T-helper 9 cell (primary cell): ENCODE data around the gene SIRPG.
"Not testable (repeated sequence)": the region's sequence is repeated elsewhere in the genome, so short reads cannot be mapped to it uniquely, and the experiment has no call there.

Experiments used
- DNase-seq: peaks from one replicate; pipeline ENCODE4 v3.0.0-alpha.2; 2020

The SIRPG gene

DNA sequence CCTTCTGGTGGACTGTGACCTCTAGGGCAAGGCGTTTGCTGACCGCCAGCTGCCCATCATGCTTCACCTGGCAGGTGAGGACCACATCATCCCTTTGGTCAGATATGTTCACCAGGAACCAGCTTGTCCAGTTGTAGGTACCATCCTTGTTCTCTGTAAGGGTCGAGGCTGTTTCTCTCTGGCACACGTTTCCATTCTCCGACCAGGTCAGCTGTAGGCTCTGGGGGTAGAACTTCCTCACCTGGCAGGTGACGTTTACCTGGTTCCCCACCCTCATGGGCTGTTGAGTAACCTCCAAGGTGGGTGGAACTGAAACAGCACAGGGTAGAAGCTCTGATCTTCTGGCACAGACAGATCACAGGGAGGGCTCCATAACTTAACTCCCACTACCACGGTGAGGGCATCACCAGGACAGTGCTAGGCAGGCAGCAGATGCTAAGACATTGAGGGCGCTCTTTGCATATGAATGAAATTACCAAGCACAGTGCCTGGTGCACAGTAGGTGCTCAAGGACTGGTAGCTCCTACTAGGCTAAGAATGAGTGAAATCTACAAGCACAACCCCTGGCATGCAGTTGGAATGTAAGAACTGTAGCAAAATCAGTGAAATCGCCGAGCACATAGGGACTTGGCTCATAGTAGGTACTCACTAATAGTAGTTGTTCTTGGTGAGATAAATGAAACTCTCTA, 22.1 kb downstream of the SIRPG start:
- DNase-seq: no peak

DNA sequence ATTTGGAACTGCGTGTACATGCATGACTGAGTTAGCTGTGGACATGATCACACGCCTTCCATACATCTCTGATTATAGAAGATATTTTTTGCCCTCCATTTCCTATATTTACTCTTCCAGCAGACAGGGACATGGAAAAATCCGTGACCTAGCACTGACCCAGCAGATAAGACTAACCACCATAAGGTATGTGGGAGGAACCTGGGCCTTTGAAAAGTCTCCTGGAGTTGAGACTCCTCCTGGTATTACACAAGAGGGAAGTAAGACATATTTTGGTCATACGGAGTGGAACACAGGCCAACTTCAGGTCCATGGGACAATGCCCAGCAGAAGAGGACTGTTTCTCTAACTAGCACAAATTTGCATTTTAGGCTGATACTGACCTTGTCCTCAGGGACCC, 24.0 kb downstream of the SIRPG start:
- no peak for DNase-seq

GRCh38 chr20:1632178-1632577, 25.4 kb downstream of the SIRPG start:
- no peak for DNase-seq

- DNase-seq: no peak
These were observed 26.0 kb downstream of the SIRPG start for GRCh38 chr20:1631309-1632151.

GRCh38 chr20:1630186-1630585, 27.4 kb downstream of the SIRPG start:
- DNase-seq: no peak

DNA sequence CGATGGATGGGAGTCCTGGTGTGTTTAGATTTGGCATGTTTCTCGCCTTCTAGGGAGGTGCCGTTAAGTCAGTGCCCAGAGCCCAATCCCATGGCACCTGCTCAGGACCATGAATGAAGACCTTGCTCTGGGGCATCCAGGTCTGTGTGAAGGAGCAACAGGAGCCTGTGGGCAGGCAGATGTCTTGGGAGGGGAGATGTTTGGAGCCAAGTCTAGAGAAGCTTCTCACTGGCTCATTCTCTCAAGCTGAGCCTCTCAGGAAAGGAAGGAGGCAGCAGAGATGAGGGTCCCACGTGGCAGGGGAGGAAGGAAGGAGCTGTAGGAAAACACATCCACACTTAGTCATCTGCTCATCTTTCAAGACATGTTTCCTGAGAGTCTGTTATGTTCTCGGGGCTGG, 28.3 kb downstream of the SIRPG start:
- no peak for DNase-seq

DNA sequence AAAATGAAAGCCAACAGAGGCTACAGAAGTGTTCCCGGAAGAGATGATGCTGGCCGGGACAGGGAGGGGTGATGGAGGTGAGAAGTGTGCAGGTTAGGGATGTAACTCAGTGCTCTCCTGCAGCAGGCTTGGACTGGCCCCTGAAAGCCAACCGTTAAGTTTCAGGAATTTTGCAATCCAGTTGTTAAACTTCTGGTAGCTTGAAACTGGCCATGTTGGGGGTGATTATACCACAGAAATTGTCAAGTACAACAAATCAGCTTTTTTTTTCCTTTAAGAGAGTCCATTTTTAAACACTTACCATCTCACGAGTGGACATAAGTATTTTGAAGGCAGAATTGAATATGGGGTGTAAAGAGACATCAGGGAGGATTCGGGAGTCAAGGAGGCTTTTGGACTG, 29.0 kb downstream of the SIRPG start:
- no peak for DNase-seq

GRCh38 chr20:1627200-1627550, 30.4 kb downstream of the SIRPG start:
- DNase-seq: no peak

- no peak for DNase-seq
These were observed 30.9 kb downstream of the SIRPG start for GRCh38 chr20:1626528-1627199.

GRCh38 chr20:1625083-1625690, 32.4 kb downstream of the SIRPG start:
- no peak for DNase-seq

GRCh38 chr20:1623501-1624205, 33.9 kb downstream of the SIRPG start:
- no peak for DNase-seq

- no peak for DNase-seq
These were observed 35.1 kb downstream of the SIRPG start for GRCh38 chr20:1622450-1622849.

DNA sequence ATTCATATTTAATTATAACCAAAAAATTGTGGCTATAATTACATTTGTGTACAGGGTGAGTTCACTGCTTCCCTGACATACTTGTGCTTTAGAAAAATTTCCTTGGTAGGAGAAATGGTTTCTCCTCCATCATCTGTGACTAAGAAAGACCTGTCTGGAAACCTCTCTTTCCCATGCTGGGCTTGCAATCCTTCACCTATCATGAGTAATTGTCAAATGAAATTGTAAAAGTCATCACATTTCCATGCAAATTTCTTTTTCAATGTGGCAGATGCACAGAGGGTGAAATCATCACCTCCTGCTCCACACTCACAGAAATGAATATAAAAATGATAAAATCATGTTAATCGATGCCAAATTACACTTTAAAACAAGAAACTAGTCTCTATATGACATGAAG, 36.3 kb downstream of the SIRPG start:
- DNase-seq: no peak

DNA sequence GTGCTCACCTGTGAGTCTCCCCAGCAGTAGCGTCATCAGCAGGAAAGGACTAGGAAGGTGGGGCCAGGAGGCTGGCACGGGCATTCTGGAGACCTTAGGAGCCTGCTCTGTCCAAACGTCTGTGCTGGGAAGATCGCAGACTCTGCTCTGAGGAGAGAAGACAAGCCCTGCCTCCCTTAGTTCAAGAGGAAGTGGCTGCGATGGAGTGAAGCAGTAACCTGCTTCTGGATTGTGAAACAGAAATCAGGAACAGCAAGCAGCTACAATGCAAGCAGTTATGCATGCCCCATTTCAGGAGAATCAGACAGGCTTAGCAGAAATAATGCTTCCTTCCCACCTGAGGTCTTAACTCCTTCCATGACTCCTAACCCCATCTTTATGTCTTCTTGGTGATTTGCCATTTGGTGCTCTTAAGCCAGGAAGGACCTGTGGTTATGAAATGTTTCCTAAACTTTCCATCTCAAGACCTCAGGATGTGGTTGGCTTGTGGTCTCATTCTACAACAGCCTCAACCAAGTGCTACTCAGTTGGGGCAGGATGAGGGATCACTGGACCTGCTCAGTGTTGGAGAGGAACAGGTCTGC, 37.6 kb downstream of the SIRPG start, which contains the start of gene SIRPB1:
SIRPB1 (minus strand) TSS at position 149 of the 584 bp plus-strand sequence; CDS start at position 84, 65 bp downstream.
- DNase-seq: no peak

- DNase-seq: no peak
These were observed 38.5 kb downstream of the SIRPG start for GRCh38 chr20:1618954-1619540.

DNA sequence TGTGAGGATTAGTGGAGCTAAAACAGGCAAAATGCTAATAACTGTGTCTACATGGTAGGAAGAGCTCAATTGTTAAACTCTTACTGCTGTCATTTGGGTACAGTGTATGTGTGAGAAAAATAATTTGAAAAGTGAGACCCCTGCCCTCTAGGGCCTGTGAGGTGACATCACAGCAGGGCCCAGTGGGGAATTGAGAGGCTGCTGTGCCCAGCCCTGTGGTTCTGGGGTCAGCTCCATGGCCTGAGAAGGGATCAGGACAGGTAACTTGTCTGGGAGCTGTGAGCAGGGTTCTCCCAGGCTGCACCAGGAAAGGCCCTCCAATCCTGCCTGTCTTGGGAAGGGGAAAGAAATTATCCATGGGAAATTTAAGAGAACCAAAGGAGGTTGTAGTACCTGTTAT, 39.1 kb downstream of the SIRPG start:
- DNase-seq: no peak

- no peak for DNase-seq
These were observed 40.6 kb downstream of the SIRPG start for GRCh38 chr20:1616858-1617434.

DNA sequence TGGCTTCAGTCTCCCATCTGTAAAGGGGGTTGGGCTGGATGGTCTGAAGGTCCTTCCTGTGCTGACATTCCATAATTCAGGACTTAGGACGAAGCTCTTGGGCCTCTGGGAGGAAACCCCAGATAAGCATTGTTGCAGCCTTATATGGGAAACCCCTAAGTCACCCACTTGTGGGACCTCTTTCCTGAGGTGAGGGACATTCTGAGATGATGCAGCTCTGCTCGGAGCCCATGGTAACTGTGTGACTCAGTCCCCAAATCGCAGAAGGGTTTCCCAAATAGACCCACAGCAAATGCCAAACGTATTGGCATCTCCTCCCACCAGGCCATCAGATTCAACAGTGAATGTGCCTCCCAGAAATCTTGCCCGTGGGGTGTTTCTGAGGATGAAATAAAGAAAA, 47.2 kb downstream of the SIRPG start:
- not testable (repeated sequence) for DNase-seq

DNA sequence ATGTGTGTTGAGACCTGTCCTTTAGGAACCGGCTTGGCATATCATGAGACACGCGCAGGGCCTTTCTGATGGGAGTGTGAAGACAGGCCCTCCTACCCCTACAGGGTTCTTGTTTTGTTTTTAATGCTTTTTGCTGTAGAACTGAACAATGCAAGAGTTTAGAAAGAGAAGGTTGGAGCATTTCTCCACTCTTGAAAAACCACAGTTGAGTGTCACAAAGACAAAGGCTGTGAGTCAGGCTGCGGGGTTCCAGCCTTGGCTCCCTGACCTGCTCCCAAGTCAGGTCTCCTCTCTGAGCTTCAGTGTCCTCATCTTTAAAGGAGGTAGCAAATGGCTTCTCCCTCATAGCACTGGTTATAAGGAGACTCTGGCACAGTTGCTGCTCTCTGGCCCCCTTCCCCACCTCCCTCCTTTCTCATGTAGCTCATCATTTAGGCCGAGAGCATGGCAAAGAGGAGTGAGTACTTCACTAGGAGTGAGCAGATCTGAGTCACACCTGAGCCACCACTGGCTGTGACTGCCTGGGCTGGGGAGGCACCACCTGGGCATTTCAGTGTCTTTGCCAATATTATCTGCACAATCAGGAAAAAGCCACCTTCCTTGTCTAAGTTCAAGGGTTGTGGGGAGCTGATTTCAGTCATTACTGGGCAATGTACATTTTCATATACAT, 48.8 kb downstream of the SIRPG start:
- DNase-seq: not testable (repeated sequence)

GRCh38 chr20:1600736-1601135, 56.8 kb downstream of the SIRPG start:
- no peak for DNase-seq

DNA sequence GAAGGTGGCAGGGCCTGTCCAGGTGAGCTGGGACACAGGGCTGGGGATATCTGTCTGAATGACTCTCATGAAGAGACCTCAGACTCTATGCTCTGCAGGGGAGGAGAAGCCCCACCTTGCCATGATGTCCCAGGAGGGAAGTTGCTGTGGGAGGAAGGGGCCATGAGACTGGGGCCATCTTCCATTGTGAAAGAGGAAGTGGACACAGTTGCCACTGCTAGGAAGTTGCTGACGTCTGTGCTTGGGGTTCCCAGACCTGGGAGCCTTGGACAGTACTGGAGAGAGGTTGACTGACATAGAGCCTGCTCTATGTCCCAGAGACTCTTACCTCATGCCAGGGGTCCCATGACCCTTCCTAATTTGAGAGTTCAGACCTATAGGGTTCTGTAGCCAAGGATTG, 62.2 kb downstream of the SIRPG start:
- no peak for DNase-seq
